ENCODE measurements around the gene SYDE2.

GRCh38 chr1:85151446-85151845, 49.4 kb downstream of the SYDE2 start:
- TF ChIP-seq CTCF (IDR thresholded peaks at IDR 0.05; ENCODE audit: poor library complexity): no peak
- TF ChIP-seq EZH2 (IDR thresholded peaks at IDR 0.05; ENCODE audit: borderline replicate concordance): no peak
- TF ChIP-seq EZH2phosphoT487 (IDR thresholded peaks at IDR 0.05; ENCODE audit: low read depth, severe bottlenecking, unreplicated experiment): no peak

Measured in hepatocyte (in vitro differentiated cells).